Mononuclear cell (primary cell): ENCODE measurements around the gene NCK1. TPM values are rescaled to one million over a fixed set of nuclear protein-coding genes. Genes with fewer than 3 reads are reported as not detected.
A peak's percentile ranks its signal among the peaks of the same experiment; 100 is the strongest.

ENCODE experiments used
- H3K27me3 ChIP-seq: 2 replicates; pipeline ENCODE4 v1.6.0; 2011; ENCODE audit warnings: low read length, control low read depth; ENCODE audit not compliant: insufficient read depth
- H3K4me1 ChIP-seq: 2 replicates; pipeline ENCODE4 v1.5.1; 2011; ENCODE audit warnings: mild to moderate bottlenecking, low read length, control low read depth; ENCODE audit not compliant: insufficient read depth
- H3K4me3 ChIP-seq: 2 replicates; pipeline ENCODE4 v1.5.1; 2011; ENCODE audit warnings: mild to moderate bottlenecking, low read length, moderate library complexity
- H3K9me3 ChIP-seq: 2 replicates; pipeline ENCODE4 v1.5.1; 2011; ENCODE audit warnings: low read depth, mild to moderate bottlenecking, control low read depth, low read length
- total RNA-seq: library from RNA; depleted of rRNA; stranded (reverse); fragments of >200 nt; gene quantifications from one replicate; pipeline ENCODE4 v1.2.3, GENCODE V29; 2012

Gene NCK1
- 72.9 TPM for total RNA-seq

DNA sequence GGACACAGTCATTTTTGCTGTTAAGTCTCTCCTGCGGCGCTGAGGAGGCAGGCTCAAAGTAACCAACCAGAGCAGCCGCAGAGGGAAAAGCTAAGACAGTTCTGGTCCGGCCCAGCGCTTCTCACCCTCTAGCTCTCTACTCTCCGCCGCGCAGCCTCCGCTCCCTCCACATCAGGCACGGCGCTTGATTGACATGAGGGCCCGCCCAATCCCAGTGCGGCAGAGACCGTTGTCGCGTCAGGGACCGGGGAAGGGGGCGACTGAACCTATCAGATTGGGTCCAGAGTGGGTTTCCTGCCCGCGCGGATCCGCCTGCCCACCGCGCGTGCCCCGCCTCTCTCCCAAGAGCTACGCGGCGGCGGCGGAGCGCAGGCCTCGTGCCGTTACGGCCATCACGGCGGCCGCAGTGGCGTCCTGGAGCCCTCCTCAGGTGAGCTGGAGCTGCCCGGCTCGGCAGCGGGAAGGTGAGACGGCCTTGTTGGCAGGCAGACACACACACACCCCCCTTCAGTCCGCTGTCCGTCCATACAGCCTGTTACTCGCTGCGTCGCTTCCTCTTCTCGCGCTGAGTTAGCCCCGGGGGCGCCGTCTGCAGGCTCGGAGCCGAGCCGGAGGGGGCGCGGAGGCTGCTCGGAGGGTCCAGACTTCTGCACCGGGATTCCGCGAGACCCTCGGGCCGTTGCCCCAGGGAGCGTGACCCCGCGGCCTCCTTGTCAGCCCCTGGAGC lies at the start of gene NCK1:
TSS of gene NCK1 (plus strand) at position 319 of the 727 bp plus-strand sequence. CDS start 65,794 bp downstream, outside the sequence.
- Histone ChIP-seq H3K9me3 (no peaks in the 10 kb centered on the region), H3K27me3 (no peaks in the 10 kb centered on the region), H3K4me3 (peak within 1 kb of the TSS; percentile 94), H3K4me1 (peaks cover 45% of the 10 kb centered on the region)

DNA sequence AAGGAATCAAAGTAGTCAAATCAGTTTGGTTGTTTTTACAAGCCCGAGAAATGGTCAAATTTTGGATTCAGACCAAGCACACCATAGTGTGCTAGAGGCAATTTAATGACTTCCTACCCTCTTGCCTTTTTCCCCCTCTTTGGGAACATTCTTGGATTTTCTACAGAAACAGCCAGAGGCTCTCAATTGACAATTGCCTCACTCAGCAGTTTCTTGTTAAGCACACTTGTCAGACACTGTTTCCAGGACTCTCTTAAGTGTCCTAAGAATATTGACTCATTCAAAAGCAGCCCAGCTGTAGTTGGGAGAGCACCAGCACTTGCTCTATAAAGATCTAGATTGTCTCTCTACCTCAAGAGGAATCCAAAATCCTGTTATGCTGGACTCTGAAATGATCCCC lies 44.6 kb upstream of the NCK1 start:
- peaks cover 45% of the 10 kb centered on the region for H3K27me3 ChIP-seq
- peaks cover 21% of the 10 kb centered on the region for H3K4me1 ChIP-seq
- no peak overlapping the region for H3K4me3 ChIP-seq
- H3K9me3 ChIP-seq: no peaks in the 10 kb centered on the region

DNA sequence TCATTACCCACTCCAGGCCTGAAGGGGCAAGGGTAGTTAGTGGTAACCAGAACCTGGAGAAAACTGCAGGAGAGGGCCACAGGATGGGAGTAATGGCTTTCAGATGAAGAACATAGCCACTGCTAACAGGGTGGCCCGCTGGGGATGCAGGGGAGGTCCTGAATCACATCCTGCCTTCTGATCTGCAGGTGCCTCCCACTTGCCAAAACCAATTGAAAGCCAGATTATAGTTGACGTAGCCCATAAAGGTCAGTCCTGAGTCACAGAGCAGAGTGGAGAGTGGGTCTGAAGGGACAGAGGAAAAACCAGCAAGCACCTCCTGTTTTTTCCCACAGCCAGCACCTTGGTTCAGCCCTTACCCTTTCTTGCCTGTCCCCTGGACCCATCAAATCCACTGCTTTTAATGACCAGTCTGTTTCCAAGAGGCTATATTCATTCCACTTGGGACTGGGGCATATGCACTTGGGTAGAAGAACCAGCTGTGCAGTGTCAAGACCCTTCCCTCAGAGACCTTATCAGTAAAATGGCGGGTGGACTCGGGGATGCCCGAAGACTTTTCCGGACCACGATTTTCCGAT lies 43.7 kb upstream of the NCK1 start:
- peaks cover 21% of the 10 kb centered on the region for H3K4me1 ChIP-seq
- no peaks in the 10 kb centered on the region for H3K9me3 ChIP-seq
- H3K27me3 ChIP-seq: peaks cover 45% of the 10 kb centered on the region
- no peak overlapping the region for H3K4me3 ChIP-seq

DNA sequence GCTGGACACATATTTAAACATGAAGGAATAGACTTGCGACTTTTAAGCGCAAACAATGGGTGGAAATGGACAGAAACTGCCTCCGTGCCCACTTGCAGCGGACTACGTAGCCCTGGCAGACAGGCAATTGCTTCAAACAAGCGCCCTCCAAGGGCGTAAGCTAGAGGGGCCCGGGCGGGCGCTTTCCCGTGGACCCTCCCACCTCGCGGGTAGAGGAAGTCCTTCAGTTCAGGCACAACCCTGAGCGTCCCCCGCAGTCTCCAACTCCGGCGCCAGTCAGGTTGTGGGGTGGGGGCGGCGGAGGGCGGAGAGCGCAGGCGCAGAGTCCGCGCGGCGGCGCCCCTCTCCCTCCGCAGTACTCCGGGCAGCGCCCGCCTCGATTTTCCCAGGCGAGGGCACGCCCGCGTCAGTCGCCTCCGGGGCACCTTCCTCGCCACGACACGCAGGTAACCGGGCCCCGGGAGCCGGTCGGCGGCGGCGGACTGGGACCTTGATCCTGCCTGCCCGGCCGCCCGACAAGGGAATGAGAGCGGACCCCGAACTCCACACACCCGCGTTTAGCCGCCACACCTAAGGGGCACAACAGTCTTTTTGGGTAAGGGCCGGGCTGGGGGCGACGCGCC lies 43.1 kb upstream of the NCK1 start, which contains the start of gene SLC35G2:
TSS of gene SLC35G2 (plus strand) at position 358 of the 623 bp plus-strand sequence. CDS start 35,335 bp downstream, outside the sequence.
- H3K4me3 ChIP-seq: peak within 1 kb of the TSS; percentile 37
- peaks cover 45% of the 10 kb centered on the region for H3K27me3 ChIP-seq
- peaks cover 21% of the 10 kb centered on the region for H3K4me1 ChIP-seq
- H3K9me3 ChIP-seq: no peaks in the 10 kb centered on the region

DNA sequence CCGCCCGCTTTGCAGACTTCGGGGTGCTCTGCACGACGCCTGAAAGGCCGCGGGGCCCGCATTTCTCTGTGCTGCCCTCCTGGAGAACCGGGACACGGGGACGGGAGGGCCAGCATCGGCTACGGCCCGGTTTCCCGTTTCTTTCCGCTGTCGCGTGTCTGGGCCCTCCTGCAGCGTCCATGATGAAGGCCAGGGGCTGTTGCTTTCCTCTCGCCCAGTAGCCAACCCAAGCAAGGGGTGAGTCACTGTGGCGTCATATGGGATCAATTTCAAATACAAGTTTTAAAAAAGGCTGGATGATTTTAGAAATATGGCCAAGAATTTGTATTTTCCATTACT lies 42.6 kb upstream of the NCK1 start:
- H3K27me3 ChIP-seq: peaks cover 45% of the 10 kb centered on the region
- no peaks in the 10 kb centered on the region for H3K9me3 ChIP-seq
- H3K4me3 ChIP-seq: peak overlapping the region; percentile 37
- peaks cover 21% of the 10 kb centered on the region for H3K4me1 ChIP-seq

DNA sequence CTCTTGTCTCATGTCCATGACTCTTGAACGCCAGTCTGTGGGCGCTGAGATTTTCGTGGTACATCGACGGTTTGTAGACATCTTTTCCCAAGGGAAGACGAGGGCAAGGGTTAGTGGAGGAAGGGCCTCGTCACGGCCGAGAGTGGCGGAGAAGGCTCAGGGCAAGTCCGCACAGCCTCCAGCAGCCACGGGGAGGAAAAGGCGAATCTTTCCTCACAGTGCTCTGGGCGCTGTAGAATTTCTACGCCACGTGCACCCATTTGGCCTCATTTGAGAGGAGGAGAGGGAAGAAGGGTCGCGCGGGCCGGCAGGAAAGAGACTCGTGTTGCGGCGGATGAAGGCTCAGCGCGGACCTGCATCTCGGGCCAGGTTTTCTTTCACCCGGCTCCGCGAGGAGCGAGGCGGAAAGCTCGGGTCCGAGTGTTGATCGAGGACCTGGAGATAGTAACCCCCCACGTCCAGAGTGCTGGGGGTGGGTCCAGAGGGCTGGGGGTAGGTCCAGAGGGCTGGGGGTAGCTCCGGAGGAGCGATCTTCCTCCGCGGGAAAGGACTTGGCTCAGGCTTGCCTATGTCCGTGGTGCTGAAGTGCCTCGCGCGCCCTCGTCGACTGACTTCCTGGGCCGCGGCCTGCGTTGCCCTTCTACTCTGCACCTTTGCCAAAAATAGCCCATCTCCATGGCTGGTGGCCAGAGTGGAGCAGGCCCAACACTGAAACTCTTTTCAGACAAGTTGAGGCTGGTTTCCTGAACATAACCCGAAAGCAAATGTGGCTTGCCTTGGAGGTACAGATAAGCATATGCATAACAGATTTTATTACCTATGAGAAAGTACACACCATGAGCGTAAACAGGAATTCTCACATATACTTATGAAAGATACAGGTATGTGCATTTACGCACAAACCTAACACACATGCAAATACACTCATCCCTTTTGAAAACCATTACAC lies 42.0 kb upstream of the NCK1 start:
- H3K27me3 ChIP-seq: peaks cover 45% of the 10 kb centered on the region
- H3K9me3 ChIP-seq: no peaks in the 10 kb centered on the region
- H3K4me1 ChIP-seq: peaks cover 21% of the 10 kb centered on the region
- peak overlapping the region; percentile 37 for H3K4me3 ChIP-seq

DNA sequence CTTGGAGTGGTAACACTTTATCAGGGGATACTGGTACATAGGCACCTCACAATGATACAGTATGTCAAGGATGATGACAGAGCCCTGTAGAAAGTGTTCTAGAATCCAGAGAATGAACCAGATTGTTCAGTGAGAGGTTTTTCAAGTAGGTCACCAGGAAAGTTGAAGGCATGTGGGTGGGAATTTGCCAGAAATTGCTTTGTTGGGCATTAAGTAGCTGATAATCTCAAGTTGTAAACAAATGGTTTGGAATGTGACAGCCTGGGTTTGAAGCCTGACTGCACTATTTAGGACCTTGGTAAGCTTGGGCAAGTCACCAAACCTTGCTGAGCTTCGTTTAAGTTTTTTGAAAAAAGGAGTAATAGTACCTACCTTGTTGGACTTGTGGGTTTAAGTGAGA lies 30.5 kb upstream of the NCK1 start:
- Histone ChIP-seq H3K9me3 (no peaks in the 10 kb centered on the region), H3K4me1 (peaks cover 4% of the 10 kb centered on the region), H3K27me3 (peaks cover 6% of the 10 kb centered on the region), H3K4me3 (no peak overlapping the region)

DNA sequence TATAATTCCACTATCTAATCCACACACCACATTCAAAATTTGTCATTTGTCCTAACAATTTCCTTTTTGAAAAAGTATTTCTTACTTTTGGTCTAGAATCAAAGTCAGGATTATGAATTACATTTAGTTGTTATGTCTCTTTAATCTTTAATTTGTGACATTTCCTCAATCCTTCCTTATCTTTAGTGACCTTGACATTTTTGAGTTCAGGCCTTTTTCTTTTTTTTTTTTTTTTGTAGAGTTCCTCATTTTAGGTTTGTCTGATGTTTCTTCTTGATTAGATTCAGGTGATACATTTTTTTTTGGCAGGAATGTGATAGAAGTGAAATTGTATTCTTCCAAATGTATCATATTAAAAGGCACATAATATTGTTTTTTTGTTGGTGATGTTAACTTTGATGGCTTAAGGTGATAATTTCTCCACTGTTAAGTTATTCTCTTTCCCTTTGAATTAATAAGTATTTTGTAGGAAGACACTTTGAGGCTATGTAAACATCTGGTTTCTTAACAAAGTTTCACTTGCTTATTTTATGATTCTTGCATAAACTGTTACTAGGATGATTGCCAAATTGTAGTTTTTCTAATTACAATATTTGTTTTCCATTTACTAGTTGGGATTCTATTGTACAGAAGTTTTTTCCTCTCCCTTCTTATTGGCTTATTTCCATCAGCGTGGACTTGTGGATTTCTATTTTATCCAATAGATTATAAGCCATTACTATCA lies 26.8 kb upstream of the NCK1 start:
- H3K4me1 ChIP-seq: peaks cover 17% of the 10 kb centered on the region
- H3K4me3 ChIP-seq: no peak overlapping the region
- H3K27me3 ChIP-seq: no peaks in the 10 kb centered on the region
- H3K9me3 ChIP-seq: no peaks in the 10 kb centered on the region

DNA sequence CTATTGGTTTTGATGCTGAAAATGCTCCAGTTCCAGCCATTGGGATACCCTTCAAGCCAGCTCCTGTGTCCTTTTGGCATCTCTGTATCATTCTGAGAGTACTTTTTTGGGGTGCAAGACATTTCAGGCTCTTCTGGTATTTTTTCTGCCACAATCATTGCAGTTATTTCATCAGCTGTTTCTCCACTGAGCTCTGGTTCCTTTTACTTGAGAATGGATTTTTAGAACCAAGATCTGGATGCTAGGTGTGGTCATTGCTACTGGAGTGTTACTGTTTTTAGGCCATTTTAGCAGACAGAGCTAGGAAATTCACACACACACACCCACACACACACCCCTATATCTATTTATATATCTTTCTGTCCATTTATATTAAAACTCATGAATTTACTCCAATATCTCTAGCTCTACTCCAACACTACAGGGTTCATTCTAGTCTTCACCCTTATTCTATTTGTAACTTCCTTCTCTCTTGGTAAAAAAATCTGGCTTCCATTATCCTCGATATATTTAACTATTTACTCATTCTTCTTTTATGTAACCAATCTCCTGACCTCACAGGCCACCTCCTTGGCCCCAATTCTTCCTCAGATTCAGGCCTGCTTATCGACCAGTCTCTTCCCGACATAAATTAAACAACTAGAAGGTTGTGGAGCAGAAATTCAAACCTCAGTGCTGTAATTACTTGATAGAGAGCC lies 26.0 kb upstream of the NCK1 start:
- Histone ChIP-seq H3K9me3 (no peaks in the 10 kb centered on the region), H3K4me3 (no peak overlapping the region), H3K27me3 (no peaks in the 10 kb centered on the region), H3K4me1 (peaks cover 19% of the 10 kb centered on the region)

DNA sequence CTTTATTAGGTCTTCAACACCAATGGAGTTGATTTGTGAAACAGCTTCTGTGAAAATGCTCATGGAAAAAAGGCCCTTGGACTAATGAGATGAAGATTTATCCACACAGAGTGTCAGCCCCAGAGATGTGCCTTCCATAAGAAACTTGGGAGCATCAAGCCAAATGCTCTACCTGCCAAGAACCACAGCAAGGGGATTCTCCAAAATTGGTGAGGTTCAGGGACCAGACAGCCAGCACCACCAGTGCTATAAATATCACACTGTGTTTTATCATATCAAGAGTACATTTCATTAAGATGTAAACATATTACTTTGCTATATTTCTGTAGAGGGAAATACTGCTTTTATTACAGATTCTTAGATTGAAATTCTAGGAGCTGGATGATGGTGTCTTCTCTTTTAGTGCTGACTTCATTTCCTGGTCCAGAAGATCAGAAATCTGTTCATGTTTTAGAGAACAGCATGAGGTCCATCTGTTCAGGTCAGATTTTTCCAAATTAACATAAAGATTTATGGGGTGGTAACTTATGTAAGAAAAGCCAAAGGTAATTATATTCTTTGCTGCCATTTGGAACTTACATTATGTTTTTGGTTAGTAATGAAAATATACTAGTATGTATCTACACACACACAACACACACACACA lies 25.4 kb upstream of the NCK1 start:
- Histone ChIP-seq H3K4me1 (peaks cover 19% of the 10 kb centered on the region), H3K4me3 (no peak overlapping the region), H3K27me3 (no peaks in the 10 kb centered on the region), H3K9me3 (no peaks in the 10 kb centered on the region)

DNA sequence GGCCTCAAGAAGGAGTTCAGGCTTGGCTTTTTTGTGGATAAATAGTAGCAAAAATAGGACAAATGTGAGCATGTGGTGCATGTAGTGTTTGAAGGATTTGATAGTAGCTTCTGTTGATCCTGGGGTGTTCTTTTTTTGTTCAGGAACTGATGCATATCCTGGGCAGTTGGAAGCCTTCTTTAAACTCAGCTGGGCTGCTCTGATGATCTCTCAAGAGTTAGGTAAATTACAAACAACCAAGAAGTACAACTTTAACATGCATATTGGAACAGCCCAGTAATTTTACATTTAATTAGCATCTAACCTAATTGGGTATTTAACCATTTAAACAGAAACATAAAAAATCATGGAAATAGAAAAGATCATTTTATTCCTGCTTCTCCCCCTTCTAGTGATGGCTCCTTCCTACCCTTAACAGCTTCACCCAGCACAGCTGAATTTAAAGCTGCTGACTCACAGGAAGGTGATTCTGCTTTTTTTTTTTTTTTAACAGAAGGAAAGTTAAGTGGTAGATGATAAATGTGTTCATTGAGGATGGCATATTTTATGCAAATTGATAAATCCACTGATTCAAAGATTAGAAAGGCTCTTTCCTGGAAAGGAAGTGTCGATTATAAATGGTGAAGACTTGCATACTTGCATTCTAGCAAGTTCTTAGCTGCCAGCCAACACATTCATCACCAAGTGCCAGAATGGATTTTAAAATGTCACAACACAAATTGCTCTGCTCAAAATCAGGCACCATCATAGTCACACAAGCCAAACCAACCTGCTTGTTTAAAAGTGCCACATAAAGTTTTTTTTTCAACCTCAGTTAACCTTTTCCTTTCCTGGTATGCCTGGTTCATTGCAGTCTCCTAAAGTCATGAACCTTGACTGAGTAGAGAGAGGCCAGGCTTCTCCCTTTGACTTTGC lies 23.1 kb upstream of the NCK1 start:
- no peak overlapping the region for H3K4me3 ChIP-seq
- no peaks in the 10 kb centered on the region for H3K27me3 ChIP-seq
- no peaks in the 10 kb centered on the region for H3K9me3 ChIP-seq
- peaks cover 19% of the 10 kb centered on the region for H3K4me1 ChIP-seq

DNA sequence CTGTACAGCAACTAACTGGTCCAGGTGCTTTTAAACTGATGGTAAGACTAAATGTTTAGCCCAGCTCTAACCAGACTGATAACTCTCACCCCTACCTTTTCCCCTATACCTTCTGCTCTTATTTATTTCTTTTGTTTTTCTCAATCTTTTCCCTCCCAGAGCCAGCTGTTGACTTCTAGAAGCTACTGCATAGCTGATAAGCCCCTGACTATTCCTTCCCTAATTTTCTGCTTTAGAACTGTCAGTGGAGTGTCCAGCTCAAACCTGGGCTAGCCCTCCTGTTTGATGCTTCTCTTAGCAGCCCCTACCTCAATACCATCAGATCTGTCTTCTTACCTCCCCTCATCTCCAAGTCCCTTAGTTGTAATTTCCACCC lies 22.5 kb upstream of the NCK1 start:
- H3K27me3 ChIP-seq: no peaks in the 10 kb centered on the region
- H3K4me3 ChIP-seq: no peak overlapping the region
- H3K4me1 ChIP-seq: peaks cover 19% of the 10 kb centered on the region
- no peaks in the 10 kb centered on the region for H3K9me3 ChIP-seq

DNA sequence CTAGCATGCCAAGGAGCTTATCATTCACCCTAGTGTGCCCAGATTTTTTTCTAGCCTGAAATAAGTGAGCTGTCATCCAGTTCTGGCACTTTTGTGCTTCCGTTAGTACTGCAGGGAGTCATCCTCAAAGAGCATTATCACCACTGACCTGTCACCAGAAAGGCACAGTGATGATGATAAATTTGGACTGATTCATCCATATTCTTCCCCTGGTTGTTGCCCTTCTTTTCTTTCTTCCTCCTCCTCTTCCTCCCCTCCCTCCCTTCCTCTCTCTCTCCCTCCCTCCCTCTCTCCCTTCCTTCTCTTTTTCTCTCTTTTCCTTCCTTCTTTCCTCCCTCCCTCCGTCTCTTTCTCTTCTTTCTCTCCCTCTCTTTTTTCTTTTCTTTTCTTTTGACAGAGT lies 21.8 kb upstream of the NCK1 start:
- H3K4me1 ChIP-seq: peaks cover 19% of the 10 kb centered on the region
- H3K9me3 ChIP-seq: no peaks in the 10 kb centered on the region
- no peak overlapping the region for H3K4me3 ChIP-seq
- H3K27me3 ChIP-seq: no peaks in the 10 kb centered on the region
